LNCAP (cell line): ENCODE measurements around the gene MGAT1.

ENCODE experiments used
- TF ChIP-seq, protein P1 (sequence below): fragments of 450-650 bp; IDR thresholded peaks from 2 replicates; pipeline ENCODE4 v1.5.1; 2017; ENCODE audit warnings: mild to moderate bottlenecking

The MGAT1 gene

DNA sequence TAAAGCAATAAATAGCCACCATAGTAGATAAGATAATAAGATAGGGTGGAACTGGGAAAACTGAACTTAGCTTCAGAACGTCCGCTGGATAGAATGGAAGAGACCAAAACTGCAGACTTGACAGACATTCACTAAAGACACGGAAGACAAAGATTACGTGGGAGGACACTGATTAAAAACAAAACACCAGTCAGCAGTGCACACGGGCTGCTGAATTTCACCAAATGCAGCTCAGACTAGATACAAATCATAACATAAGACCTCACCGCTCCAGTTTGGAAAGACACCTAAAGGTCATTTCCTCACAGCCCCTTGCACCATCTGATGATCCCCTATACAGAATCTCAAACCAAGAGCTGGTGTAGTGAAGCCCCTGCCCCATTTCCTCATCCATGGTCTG is 59.9 kb downstream of the MGAT1 start:
- TF ChIP-seq, protein P1, sequence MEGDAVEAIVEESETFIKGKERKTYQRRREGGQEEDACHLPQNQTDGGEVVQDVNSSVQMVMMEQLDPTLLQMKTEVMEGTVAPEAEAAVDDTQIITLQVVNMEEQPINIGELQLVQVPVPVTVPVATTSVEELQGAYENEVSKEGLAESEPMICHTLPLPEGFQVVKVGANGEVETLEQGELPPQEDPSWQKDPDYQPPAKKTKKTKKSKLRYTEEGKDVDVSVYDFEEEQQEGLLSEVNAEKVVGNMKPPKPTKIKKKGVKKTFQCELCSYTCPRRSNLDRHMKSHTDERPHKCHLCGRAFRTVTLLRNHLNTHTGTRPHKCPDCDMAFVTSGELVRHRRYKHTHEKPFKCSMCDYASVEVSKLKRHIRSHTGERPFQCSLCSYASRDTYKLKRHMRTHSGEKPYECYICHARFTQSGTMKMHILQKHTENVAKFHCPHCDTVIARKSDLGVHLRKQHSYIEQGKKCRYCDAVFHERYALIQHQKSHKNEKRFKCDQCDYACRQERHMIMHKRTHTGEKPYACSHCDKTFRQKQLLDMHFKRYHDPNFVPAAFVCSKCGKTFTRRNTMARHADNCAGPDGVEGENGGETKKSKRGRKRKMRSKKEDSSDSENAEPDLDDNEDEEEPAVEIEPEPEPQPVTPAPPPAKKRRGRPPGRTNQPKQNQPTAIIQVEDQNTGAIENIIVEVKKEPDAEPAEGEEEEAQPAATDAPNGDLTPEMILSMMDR: no peak

DNA sequence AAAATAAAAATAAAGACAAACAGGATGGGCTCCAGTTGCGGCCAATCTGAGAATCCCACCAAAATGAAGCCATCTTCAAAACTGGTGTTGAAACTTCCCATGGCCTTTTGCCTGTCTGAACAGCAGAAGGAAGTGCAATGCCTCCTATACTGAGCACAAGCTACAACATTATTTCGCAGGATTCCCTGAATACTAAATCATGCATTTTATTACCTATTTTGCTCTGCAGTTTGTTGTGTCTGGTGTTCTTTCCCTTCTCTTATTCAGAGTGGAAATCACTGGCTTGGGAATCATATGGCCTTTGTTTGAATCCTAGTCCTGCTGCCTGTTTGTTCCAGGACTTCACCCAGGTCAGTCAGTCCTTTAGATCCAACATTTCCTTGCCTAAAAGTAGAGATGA is 62.6 kb downstream of the MGAT1 start, which contains the start of gene OR2Y1:
OR2Y1 (minus strand) TSS at position 101 of the 400 bp plus-strand sequence; CDS start at position 101, 0 bp downstream.
- TF ChIP-seq, protein P1: no peak

DNA sequence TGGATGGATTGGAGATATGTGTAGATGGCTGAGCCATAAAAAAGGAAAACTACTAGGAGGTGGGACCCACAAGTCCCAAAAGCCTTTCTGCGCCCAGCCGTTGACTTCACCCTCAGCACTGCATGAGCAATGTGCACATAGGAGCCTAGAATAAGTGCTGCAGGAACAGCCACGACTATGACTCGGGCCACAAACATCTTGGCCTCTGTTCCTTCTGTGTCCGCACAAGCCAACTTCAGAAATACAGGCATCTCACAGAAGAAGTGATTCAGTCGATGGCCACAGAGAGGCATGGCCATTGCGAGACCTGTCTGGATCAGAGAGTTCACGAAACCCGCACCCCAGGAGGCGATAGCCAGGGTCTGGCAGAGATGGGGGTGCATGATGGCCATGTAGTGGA is 63.3 kb downstream of the MGAT1 start:
- TF ChIP-seq, protein P1: no peak

DNA sequence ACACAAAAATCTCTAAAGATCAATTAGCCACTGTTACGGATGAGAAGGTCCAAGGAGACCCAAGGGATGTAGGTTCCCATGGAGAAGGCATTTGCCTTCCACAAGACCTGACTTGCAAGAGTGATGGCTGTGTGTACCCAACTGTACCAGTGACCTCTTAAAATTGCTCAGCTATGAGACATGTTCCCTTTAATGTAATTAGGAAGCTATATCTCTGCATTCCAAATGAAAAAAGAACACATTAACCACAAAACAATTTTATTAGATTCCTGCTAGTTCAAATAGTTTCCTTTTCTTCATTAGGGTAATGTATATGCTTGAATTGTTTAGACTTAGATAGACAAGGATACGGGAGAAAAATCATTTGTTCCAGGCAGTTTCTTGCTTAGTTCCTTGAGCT is 66.1 kb downstream of the MGAT1 start:
- TF ChIP-seq, protein P1: no peak
